Measurements from ENCODE around the gene CAMTA1. TPM values are rescaled to one million over a fixed set of nuclear protein-coding genes. Genes with fewer than 3 reads are reported as not detected.
"Not testable (repeated sequence)": the region's sequence is repeated elsewhere in the genome, so short reads cannot be mapped to it uniquely, and the experiment has no call there.

Gene CAMTA1
- total RNA-seq, 1 donor = 19.9 TPM

DNA sequence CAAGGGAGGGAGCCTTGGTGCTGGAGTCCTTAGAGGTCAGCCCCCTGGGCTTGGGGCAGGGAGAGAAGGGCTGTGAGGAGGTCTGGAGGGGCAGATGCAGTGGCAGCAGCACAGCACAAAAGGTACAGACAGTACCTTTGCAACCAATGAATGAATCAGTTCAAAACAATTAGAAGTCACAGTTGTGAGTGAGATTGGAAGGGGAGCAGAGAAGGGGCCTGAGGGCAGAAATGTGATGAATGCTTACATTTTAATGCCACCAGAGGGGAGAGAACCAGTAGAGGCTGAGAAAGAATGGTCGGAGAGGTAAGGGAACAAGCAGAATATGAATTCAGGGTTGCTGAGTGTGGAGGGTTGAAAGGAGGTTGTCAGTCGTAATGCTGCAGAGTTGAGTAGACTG, 24.2 kb downstream of the CAMTA1 start:
- no peak for DNase-seq (ENCODE audit: low read depth in 2 of 3, low spot score in 2 of 3)

DNA sequence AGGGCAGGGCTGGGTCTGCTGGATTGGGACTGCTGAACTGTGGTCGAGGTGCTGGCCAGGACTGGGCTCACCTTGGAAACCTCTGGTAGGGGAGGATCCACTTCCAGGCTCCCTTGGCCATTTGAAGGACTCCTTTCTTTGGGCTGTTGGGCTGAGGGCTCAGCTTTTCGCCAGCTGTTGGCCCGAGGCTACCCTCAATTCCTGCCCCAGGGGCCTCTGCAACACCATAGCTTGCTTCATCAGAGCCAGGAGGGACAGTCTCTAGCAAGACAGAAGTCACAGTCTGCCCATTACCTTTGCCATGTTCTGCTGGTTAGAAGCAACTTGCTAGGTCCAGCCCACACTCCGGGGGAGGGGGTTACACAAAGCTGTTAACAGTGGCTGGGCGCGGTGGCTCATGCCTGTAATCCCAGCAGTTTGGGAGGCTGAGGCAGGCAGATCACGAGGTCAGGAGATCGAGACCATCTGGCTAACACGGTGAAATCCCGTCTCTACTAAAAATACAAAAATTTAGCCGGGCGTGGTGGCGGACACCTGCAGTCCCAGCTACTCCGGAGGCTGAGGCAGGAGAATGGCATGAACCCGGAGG, 25.0 kb downstream of the CAMTA1 start:
- not testable (repeated sequence) for DNase-seq (ENCODE audit: low read depth in 2 of 3, low spot score in 2 of 3)

DNA sequence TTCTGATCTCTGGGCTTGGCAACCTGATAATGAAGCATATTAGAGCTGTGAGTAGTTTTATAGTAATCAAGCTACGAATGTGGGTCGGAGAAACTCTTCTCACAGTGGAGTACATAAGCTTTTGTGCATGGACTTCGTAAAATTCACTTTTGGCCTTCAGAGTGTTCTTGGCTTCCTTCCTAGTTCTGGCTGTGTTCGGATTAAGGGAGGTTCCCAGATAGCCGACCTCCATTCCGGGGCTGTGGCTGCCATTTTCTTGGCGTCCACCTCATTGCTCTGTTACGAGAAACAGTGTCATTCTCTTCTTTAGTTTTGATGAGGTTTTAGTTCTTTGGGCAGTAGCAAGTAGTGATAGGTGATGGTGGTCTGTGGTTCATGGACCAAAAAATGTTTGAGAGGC, 26.3 kb downstream of the CAMTA1 start:
- no peak for DNase-seq (ENCODE audit: low read depth in 2 of 3, low spot score in 2 of 3)

DNA sequence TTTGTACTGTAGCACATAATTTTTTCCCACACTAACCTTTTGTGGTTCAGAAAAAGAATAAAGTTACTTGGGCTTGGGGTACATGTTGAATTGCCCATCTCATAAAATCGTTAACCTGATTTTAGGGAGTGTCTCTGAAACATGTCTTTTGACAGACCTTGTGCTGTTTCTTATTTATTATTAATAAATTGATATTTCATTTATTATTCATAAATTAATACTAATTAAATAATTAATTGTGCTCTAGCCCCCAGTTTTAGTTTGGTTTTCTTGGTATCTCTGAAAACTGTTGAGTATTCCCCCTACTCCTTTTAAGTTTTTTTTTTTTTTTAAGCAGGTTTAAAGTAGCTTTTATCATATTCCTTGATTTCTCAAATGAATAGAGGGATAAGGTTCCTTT, 27.9 kb downstream of the CAMTA1 start:
- no peak for DNase-seq (ENCODE audit: low read depth in 2 of 3, low spot score in 2 of 3)

DNA sequence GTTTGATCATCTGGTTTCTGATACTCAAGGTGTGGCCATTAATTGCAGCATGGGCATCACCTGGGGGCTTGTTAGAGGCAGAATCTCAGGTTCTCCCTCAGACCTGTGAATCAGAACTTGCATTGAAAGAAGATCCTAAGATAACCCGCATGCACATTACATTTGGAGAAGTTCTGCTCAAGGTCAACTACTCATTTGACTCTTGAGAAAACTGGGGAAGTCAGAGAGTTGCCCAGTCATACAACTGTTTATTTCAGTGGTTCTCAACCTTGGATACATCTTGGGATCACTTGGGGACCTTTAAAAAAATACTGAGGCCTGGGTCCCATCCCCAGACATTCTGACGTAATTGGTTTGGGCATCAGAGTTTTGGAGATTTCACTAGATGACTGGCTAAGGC, 30.5 kb downstream of the CAMTA1 start:
- DNase-seq (ENCODE audit: low read depth in 2 of 3, low spot score in 2 of 3) = no peak

DNA sequence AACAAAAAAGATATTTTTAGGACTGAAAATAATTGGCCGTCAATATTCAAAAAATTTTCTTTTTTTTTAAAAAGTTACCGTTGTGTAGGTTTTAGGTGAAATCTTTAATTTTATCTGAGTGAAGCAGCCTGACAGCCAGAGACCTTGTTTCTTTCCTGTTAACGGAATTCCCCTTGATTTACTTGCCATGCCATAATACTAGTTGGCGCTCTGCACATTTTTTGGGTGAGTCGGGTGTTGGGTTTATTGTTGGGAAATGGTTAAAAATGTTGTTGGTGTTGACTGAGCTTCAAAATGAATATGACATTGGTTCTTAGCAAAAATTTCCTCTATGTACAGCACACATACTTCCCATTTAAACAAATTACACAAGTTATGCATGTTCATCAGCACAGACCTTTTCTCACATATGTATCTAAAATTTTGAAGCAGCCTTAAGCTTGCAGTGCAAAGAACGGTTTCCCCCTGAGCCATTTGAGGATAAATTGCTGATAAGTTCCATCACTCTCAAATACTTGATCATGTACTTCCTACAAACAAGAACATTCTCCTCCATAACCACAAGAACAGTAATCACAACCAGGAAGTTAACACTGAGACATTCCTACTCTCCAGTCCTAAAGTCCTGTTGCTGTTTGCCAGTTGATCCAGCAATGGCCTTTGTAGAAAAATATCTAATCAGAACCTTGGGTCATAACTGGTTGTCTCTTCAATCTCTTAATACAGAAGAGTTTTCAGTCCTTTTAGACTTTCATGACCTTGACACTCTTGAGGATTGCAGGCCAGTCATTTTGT, 34.2 kb downstream of the CAMTA1 start:
- peak in 1 of 3 donors; percentile 41 for DNase-seq (ENCODE audit: low read depth in 2 of 3, low spot score in 2 of 3)

DNA sequence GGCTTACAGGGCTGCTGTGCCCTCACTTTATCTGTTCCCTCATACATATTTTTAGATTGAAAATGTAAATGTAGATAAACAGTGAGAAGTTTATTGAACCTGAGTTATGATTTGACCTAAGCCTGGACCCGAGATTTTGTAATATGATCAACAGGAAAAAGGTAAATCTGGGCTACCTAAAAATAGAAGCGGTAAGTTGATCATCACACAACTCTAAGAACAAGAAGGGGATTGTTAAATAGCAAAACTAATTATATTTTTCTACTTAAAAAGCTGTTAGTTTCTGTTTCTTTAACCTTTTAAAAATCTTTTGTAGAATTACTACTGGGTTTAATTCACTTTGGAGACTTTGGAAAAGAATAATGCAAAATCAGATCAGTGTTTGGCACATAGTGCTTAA, 35.6 kb downstream of the CAMTA1 start:
- DNase-seq (ENCODE audit: low read depth in 2 of 3, low spot score in 2 of 3) = no peak

DNA sequence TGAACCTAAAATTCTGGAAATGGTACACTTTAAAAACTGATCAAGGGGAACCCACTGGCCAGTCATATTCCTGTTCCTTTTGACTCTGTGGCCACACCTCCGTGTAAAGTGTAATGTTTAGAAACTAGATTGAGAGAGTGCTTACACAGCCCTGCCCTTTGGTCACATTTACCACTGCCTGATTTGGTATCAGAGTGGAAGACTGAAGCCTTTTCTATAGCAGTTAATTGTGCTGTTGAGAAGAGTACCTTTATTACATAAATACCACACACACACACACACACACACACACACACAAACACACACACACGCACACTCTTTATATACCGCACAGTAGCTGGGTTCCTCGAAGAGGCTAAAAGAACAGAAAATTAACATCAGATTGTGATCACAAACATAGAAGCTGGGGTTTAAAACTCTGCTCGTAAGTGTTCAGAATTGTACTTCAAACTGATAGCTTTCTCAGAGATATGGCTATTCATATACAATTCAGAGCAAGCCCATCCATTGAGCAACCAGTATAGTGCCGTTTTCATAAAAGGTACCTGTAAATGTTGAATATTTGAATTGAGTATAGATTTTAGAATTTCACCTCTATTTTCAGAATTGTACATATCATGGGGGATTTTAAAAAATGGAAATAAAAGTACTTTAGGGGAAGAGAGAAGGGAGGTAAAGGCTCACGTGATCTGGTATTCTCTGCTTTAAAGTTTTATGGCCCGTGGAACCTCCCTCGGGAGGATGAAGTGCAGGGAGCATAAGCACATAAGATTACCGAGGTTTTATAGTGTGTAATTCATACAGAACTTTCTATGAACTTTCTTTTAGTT, 37.5 kb downstream of the CAMTA1 start:
- no peak for DNase-seq (ENCODE audit: low read depth in 2 of 3, low spot score in 2 of 3)

DNA sequence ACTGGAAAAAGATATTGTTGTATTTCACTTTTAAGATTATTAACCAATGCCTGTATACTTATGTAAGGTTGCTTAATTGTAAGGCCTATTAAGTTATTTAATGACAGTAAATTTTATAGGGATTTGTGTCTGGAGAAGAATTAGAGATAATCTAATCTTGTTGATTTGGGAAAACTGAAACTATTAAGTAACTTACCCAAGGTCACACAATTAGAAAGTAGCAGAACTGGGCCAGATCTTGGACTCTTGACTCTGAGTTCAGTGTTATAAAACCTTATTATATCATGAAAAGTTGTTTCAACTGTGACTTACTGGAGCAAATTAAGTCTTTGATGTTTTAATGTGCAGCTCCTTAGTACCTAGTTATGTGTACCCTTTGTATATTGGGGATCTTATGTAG, 38.5 kb downstream of the CAMTA1 start:
- DNase-seq (ENCODE audit: low read depth in 2 of 3, low spot score in 2 of 3) = no peak

DNA sequence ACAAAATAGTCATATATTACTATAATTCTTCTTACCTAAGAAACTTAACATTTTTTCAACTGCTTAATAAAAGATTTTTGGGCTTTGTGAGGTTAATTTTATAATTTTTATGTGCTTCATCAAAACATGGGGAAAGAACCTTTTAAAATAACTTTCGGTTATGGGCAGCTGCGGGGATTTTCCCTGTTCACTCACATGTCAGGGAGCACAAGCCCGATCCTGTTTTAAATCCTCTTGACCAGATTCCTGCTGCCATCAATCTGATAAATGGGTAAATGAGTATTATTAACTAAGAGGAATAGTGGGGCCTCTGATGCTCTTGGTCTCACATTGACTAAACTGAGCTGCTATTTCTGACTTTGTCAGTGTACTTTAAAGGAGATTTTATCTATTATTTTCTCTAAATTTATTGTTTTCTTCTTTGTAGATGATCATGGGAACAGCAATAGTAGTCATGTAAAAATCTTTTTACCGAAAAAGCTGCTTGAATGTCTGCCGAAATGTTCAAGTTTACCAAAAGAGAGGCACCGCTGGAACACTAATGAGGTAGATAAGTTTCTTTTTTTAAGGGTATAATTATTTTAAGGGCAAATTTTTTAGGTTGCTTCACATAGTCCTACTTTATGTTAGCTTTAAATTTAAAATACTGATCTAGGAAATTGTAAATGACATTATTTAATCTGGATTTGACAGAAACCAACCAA, 39.6 kb downstream of the CAMTA1 start:
- DNase-seq (ENCODE audit: low read depth in 2 of 3, low spot score in 2 of 3) = no peak

DNA sequence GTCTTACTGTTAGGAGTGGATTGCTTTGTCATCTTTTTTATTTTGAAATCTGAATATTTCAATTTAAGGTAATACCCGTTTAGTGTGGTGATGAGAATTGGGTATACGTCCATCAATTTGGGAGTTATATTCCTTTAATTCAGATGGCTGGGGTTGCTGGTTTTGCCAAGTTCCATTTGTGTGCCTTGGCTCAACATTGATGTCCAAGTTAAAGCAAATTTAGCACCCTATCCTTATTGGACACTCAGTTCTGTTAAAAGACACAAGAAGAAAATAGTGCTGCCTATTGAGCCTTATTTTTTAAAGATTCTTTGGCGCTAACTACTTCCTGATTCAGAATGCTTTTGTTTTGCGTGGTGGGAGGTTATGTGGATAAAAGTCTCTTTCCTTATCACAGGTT, 40.6 kb downstream of the CAMTA1 start:
- DNase-seq (ENCODE audit: low read depth in 2 of 3, low spot score in 2 of 3) = no peak

DNA sequence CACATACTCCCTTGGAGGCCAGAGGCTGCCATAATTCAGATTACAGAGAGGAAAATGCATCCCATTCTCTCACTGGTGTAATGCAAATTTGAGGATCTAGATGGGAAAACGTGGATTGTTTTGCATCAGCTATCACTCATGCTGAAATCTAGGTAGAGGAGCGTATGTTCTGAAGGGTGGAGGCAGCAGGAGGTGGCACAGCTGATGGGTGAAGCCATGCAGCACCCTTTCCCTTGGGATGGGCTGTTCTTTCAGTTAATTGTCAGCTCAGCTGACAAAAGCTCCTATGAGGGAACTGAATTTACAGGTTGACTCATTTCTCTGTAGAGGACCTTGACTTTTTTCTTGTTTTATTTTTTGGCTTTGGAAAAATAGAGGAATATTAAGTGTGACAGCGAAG, 41.8 kb downstream of the CAMTA1 start:
- no peak for DNase-seq (ENCODE audit: low read depth in 2 of 3, low spot score in 2 of 3)

DNA sequence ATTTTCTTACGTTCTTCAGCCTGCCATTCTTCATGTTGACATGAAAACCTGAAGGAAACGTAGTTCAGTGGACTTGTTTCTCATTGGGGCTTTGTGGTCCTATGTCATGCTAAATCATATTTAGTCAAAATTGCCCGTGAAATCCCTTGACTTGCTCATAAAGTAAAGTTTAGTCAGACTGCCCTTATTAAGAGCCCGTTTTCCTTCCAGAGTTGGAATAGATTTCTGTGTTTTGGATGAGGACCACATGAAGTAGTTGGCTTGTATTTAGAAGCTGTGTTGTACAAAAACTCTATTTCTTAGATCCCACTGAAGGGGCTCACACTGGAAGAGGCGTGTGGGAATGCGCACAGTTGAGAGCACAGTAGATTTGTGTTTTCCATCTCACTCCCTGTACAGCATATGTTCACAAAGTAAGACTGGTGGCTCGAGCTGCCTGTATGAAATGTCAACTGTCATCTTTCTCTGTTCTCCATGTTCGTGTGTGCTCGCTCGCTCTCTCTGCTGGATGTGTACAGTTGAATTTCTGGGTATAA, 42.4 kb downstream of the CAMTA1 start:
- no peak for DNase-seq (ENCODE audit: low read depth in 2 of 3, low spot score in 2 of 3)

DNA sequence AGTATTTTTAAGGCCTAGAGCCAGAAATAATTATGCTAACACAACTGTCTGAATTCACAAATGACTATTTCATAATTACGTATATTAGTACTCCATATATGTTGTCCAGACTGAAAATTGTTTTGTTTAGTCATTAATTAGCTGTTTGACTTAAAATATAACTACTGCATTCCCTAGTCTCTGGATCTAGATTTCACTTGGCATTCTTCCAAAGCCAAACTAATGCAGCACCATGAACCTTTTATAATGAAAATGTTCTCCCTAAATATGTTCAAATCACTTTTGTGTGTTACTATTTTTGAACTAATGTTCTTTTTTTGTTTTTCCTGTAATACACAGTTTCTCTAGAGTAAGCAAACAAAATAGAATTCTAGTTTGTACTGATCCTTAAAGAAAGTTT, 46.1 kb downstream of the CAMTA1 start:
- no peak for DNase-seq (ENCODE audit: low read depth in 2 of 3, low spot score in 2 of 3)

DNA sequence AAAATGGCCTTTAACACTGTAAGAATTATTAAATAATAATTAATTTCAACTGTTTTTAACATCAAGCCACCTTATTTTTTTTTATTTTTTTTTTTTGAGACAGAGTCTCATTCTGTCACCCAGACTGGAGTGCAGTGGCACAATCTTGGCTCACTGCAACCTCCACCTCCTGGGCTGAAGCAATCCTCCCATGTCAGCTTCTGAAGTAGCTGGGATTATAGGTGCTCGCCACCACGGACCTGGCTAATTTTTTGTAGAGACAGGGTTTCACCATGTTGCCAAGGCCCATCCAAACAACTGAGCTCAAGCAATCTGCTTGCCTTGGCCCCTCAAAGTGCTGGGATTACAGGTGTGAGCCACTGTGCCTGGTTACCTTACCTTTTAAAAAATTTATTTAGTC, 46.8 kb downstream of the CAMTA1 start:
- not testable (repeated sequence) for DNase-seq (ENCODE audit: low read depth in 2 of 3, low spot score in 2 of 3)

DNA sequence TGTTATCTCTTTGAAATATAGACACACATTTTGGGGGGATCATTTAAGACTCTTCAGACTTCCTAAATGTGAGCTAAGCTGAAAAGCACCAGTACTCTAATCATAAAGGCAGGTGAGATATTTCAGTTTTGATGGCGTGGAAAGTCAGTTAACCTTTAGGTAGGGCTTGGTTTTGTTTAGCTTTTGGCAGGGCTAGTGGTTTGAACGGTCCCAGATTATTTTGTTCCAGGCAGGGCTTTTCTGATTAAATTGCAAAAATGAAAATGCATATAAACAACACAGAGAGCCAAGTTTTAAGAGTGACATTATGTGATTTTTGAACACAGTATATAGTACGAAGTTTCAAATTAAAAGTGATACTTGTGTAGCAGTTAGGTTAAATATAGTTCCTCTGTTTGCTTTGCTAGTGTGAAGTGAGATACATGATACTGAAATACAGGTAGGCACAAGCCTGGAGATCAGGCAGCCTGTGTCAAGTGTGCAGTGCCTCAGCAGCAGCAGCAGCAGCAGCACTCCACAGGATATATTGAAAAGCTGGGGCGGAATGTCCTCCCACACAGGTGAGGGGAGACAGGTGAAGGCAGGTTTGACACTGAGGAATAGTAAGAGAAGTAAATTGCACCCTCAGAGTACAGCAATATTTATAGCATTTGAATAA, 47.4 kb downstream of the CAMTA1 start:
- no peak for DNase-seq (ENCODE audit: low read depth in 2 of 3, low spot score in 2 of 3)

DNA sequence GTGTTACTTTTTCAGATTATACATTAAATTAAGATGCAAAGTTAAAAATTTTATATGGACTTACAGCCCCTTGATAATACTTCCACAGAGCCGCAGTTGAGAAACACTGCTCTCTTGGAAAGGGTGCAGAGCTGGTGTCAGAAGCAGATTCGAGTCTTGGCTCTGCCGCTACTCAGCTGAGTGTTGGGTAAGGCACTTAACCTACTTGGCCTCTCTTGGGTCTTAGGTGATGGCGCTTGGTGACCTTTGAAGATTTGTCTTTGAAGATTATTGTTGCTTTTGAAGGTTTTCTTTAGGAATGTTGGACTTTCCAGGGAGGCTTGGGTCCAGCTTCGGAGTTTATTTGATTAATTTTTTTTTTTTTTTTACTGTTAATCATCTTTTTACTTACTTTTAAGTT, 48.5 kb downstream of the CAMTA1 start:
- no peak for DNase-seq (ENCODE audit: low read depth in 2 of 3, low spot score in 2 of 3)

DNA sequence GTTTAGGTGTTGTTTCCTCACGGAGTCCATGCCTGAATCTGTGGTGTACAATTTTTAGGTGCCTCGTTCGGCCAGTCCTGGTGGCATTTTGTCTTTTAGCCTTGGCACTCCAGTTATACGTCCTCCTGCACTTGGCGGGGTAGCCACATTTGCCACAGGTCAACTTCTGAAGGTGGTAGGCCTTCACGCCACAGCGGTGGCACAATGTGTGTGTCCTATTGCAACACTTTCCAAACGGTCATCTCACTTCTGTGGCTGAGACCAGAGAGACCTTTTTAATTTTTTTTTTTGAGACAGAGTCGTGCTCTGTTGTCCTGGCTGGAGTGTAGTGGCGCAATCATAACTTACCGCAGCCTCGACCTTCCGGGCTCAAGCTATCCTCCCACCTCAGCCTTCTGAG, 49.1 kb downstream of the CAMTA1 start:
- no peak for DNase-seq (ENCODE audit: low read depth in 2 of 3, low spot score in 2 of 3)

DNA sequence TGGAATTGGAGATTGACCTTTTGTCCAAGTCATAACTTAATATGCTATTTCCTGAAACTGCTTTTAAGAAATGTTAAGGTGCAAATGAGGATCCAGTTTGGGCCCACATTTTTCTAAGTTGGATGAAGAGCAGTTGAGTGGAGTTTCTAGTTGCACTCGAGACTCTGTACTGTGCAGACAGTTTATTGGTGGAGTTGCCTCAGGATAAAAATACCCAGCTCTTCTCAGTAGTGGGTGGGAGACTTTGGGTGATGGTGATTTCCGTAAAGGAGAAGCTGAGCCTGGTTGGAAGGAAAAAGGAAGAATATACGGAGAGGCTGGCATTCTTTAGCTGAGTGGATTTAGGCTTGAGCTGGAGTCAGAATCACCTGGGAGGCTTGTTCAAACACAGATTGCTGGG, 49.9 kb downstream of the CAMTA1 start:
- DNase-seq (ENCODE audit: low read depth in 2 of 3, low spot score in 2 of 3) = no peak

DNA sequence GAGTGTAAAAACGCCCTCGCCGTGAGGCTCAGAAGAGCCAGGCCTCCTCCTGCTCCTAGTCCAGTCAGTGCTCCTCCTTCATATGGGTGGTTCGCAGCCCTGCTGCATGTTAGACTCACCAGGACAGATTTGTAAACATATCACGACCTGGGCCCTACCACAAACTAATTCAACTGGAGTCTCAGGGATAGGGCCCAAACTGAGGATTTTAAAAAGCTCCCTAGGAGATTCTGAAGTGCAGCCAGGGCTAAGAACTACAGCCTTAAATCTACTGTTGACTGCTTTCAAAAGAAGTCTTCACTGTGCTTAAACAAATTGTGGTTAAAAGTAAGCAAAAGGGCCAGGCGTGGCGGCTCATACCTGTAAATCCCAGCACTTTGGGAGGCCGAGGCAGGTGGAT, 57.0 kb downstream of the CAMTA1 start:
- DNase-seq (ENCODE audit: low read depth in 2 of 3, low spot score in 2 of 3) = no peak
